Measurements from ENCODE around the gene EHBP1.

EHBP1 gene

GRCh38 chr2:62895632-62896009, 190.1 kb downstream of the EHBP1 start:
- no peak for DNase-seq

- DNase-seq = no peak
These were observed 191.8 kb downstream of the EHBP1 start for GRCh38 chr2:62897187-62897827.

- no peak for DNase-seq
These were observed 198.8 kb downstream of the EHBP1 start for GRCh38 chr2:62904344-62904743.

GRCh38 chr2:62908145-62908544, 202.6 kb downstream of the EHBP1 start:
- DNase-seq = no peak

- DNase-seq = no peak
These were observed 207.8 kb downstream of the EHBP1 start for GRCh38 chr2:62913311-62913710.

GRCh38 chr2:62919041-62919440, 213.5 kb downstream of the EHBP1 start:
- no peak for DNase-seq

- no peak for DNase-seq
These were observed 214.6 kb downstream of the EHBP1 start for GRCh38 chr2:62920070-62920469.

GRCh38 chr2:62923242-62923641, 217.7 kb downstream of the EHBP1 start:
- no peak for DNase-seq

GRCh38 chr2:62923881-62924280, 218.4 kb downstream of the EHBP1 start:
- DNase-seq = no peak

GRCh38 chr2:62928015-62928414, 222.5 kb downstream of the EHBP1 start:
- no peak for DNase-seq

- no peak for DNase-seq
These were observed 226.0 kb downstream of the EHBP1 start for GRCh38 chr2:62931536-62931935.

- DNase-seq = no peak
These were observed 227.9 kb downstream of the EHBP1 start for GRCh38 chr2:62933398-62933917.

GRCh38 chr2:62934517-62934916, 229.0 kb downstream of the EHBP1 start:
- DNase-seq = no peak

GRCh38 chr2:62938126-62938525, 232.6 kb downstream of the EHBP1 start:
- no peak for DNase-seq

- no peak for DNase-seq
These were observed 234.4 kb downstream of the EHBP1 start for GRCh38 chr2:62939735-62940491.

GRCh38 chr2:62940697-62941096, 235.2 kb downstream of the EHBP1 start:
- no peak for DNase-seq

GRCh38 chr2:62941413-62941812, 235.9 kb downstream of the EHBP1 start:
- DNase-seq = no peak

- DNase-seq = no peak
These were observed 238.8 kb downstream of the EHBP1 start for GRCh38 chr2:62944362-62944761.

GRCh38 chr2:62947403-62947802, 241.9 kb downstream of the EHBP1 start:
- no peak for DNase-seq

GRCh38 chr2:62956651-62957050, 251.1 kb downstream of the EHBP1 start:
- DNase-seq = no peak

GRCh38 chr2:62958206-62958605, 252.7 kb downstream of the EHBP1 start:
- no peak for DNase-seq

GRCh38 chr2:62964050-62964449, 258.5 kb downstream of the EHBP1 start:
- DNase-seq = no peak

GRCh38 chr2:62964671-62965070, 259.2 kb downstream of the EHBP1 start:
- no peak for DNase-seq

GRCh38 chr2:62966991-62967390, 261.5 kb downstream of the EHBP1 start:
- no peak for DNase-seq

- no peak for DNase-seq
These were observed 262.7 kb downstream of the EHBP1 start for GRCh38 chr2:62968168-62968567.

Data from 8988T (cell line).